ENCODE results near the gene ANKRD52.
"Not testable (repeated sequence)": the region's sequence is repeated elsewhere in the genome, so short reads cannot be mapped to it uniquely, and the experiment has no call there.

ANKRD52 gene

GRCh38 chr12:56297400-56297799 lies 39.2 kb upstream of the ANKRD52 start:
- Histone ChIP-seq H3K27me3 (replicated peaks; ENCODE audit: control insufficient read depth, insufficient read depth, low read length, poor library complexity, severe bottlenecking) (no peaks in the 10 kb centered on the region), H3K4me1 (ENCODE audit: control insufficient read depth, insufficient read depth, low read length, poor library complexity, severe bottlenecking) (peaks cover 30% of the 10 kb centered on the region), H3K27ac (ENCODE audit: insufficient read depth, low read length, poor library complexity, severe bottlenecking) (no peak overlapping the region), H3K4me3 (ENCODE audit: insufficient read depth, low read depth, low read length, poor library complexity, severe bottlenecking) (no peak overlapping the region), H3K9me3 (ENCODE audit: control insufficient read depth, low read length) (no peaks in the 10 kb centered on the region), H3K36me3 (ENCODE audit: control insufficient read depth, insufficient read depth, low read length) (peaks cover 4% of the 10 kb centered on the region)
- DNase-seq: no peak

- H3K36me3 ChIP-seq (ENCODE audit: control insufficient read depth, insufficient read depth, low read length): peaks cover 7% of the 10 kb centered on the region
- H3K9me3 ChIP-seq (ENCODE audit: control insufficient read depth, low read length): no peaks in the 10 kb centered on the region
- DNase-seq: no peak
- H3K27ac ChIP-seq (ENCODE audit: insufficient read depth, low read length, poor library complexity, severe bottlenecking): no peak overlapping the region
- no peaks in the 10 kb centered on the region for H3K27me3 ChIP-seq (replicated peaks; ENCODE audit: control insufficient read depth, insufficient read depth, low read length, poor library complexity, severe bottlenecking)
- H3K4me3 ChIP-seq (ENCODE audit: insufficient read depth, low read depth, low read length, poor library complexity, severe bottlenecking): no peak overlapping the region
- H3K4me1 ChIP-seq (ENCODE audit: control insufficient read depth, insufficient read depth, low read length, poor library complexity, severe bottlenecking): peaks cover 32% of the 10 kb centered on the region
Observed at GRCh38 chr12:56296295-56296694, 38.1 kb upstream of the ANKRD52 start.

GRCh38 chr12:56293795-56294194 lies 35.6 kb upstream of the ANKRD52 start:
- H3K27ac ChIP-seq (ENCODE audit: insufficient read depth, low read length, poor library complexity, severe bottlenecking): no peak overlapping the region

GRCh38 chr12:56288705-56289387 lies 30.7 kb upstream of the ANKRD52 start:
- Histone ChIP-seq H3K4me1 (ENCODE audit: control insufficient read depth, insufficient read depth, low read length, poor library complexity, severe bottlenecking) (peaks cover 11% of the 10 kb centered on the region), H3K9me3 (ENCODE audit: control insufficient read depth, low read length) (no peaks in the 10 kb centered on the region), H3K36me3 (ENCODE audit: control insufficient read depth, insufficient read depth, low read length) (peaks cover 34% of the 10 kb centered on the region), H3K27me3 (replicated peaks; ENCODE audit: control insufficient read depth, insufficient read depth, low read length, poor library complexity, severe bottlenecking) (no peaks in the 10 kb centered on the region), H3K27ac (ENCODE audit: insufficient read depth, low read length, poor library complexity, severe bottlenecking) (no peak overlapping the region), H3K4me3 (ENCODE audit: insufficient read depth, low read depth, low read length, poor library complexity, severe bottlenecking) (no peak overlapping the region)
- DNase-seq: no peak

More at GRCh38 chr12:56293795-56294194, 35.6 kb upstream of the ANKRD52 start:
- peaks cover 18% of the 10 kb centered on the region for H3K4me1 ChIP-seq (ENCODE audit: control insufficient read depth, insufficient read depth, low read length, poor library complexity, severe bottlenecking)
- H3K9me3 ChIP-seq (ENCODE audit: control insufficient read depth, low read length): no peaks in the 10 kb centered on the region
- H3K4me3 ChIP-seq (ENCODE audit: insufficient read depth, low read depth, low read length, poor library complexity, severe bottlenecking): no peak overlapping the region
- no peaks in the 10 kb centered on the region for H3K27me3 ChIP-seq (replicated peaks; ENCODE audit: control insufficient read depth, insufficient read depth, low read length, poor library complexity, severe bottlenecking)
- peaks cover 18% of the 10 kb centered on the region for H3K36me3 ChIP-seq (ENCODE audit: control insufficient read depth, insufficient read depth, low read length)
- DNase-seq: no peak

GRCh38 chr12:56286044-56286830 lies 28.1 kb upstream of the ANKRD52 start:
- Histone ChIP-seq H3K27ac (ENCODE audit: insufficient read depth, low read length, poor library complexity, severe bottlenecking) (no peak overlapping the region), H3K27me3 (replicated peaks; ENCODE audit: control insufficient read depth, insufficient read depth, low read length, poor library complexity, severe bottlenecking) (no peaks in the 10 kb centered on the region), H3K36me3 (ENCODE audit: control insufficient read depth, insufficient read depth, low read length) (peaks cover 50% of the 10 kb centered on the region), H3K9me3 (ENCODE audit: control insufficient read depth, low read length) (no peaks in the 10 kb centered on the region), H3K4me3 (ENCODE audit: insufficient read depth, low read depth, low read length, poor library complexity, severe bottlenecking) (no peak overlapping the region), H3K4me1 (ENCODE audit: control insufficient read depth, insufficient read depth, low read length, poor library complexity, severe bottlenecking) (peaks cover 4% of the 10 kb centered on the region)
- DNase-seq: no peak

GRCh38 chr12:56284263-56284662 lies 26.1 kb upstream of the ANKRD52 start:
- not testable (repeated sequence) for H3K4me3 ChIP-seq (ENCODE audit: insufficient read depth, low read depth, low read length, poor library complexity, severe bottlenecking); DNase-seq
- peaks cover 47% of the 10 kb centered on the region for H3K36me3 ChIP-seq (ENCODE audit: control insufficient read depth, insufficient read depth, low read length)

GRCh38 chr12:56282579-56282978 lies 24.4 kb upstream of the ANKRD52 start:
- no peak for DNase-seq
- H3K27me3 ChIP-seq (replicated peaks; ENCODE audit: control insufficient read depth, insufficient read depth, low read length, poor library complexity, severe bottlenecking): no peaks in the 10 kb centered on the region
- no peak overlapping the region for H3K4me3 ChIP-seq (ENCODE audit: insufficient read depth, low read depth, low read length, poor library complexity, severe bottlenecking)
- no peaks in the 10 kb centered on the region for H3K4me1 ChIP-seq (ENCODE audit: control insufficient read depth, insufficient read depth, low read length, poor library complexity, severe bottlenecking)
- H3K27ac ChIP-seq (ENCODE audit: insufficient read depth, low read length, poor library complexity, severe bottlenecking): no peak overlapping the region
- peaks cover 63% of the 10 kb centered on the region for H3K36me3 ChIP-seq (ENCODE audit: control insufficient read depth, insufficient read depth, low read length)
- H3K9me3 ChIP-seq (ENCODE audit: control insufficient read depth, low read length): no peaks in the 10 kb centered on the region

More at GRCh38 chr12:56284263-56284662, 26.1 kb upstream of the ANKRD52 start:
- not testable (repeated sequence) for H3K9me3 ChIP-seq (ENCODE audit: control insufficient read depth, low read length); H3K4me1 ChIP-seq (ENCODE audit: control insufficient read depth, insufficient read depth, low read length, poor library complexity, severe bottlenecking); H3K27me3 ChIP-seq (replicated peaks; ENCODE audit: control insufficient read depth, insufficient read depth, low read length, poor library complexity, severe bottlenecking); H3K27ac ChIP-seq (ENCODE audit: insufficient read depth, low read length, poor library complexity, severe bottlenecking)

- Histone ChIP-seq H3K4me1 (ENCODE audit: control insufficient read depth, insufficient read depth, low read length, poor library complexity, severe bottlenecking) (no peaks in the 10 kb centered on the region), H3K9me3 (ENCODE audit: control insufficient read depth, low read length) (no peaks in the 10 kb centered on the region), H3K27me3 (replicated peaks; ENCODE audit: control insufficient read depth, insufficient read depth, low read length, poor library complexity, severe bottlenecking) (no peaks in the 10 kb centered on the region), H3K27ac (ENCODE audit: insufficient read depth, low read length, poor library complexity, severe bottlenecking) (no peak overlapping the region), H3K36me3 (ENCODE audit: control insufficient read depth, insufficient read depth, low read length) (peaks cover 65% of the 10 kb centered on the region), H3K4me3 (ENCODE audit: insufficient read depth, low read depth, low read length, poor library complexity, severe bottlenecking) (no peak overlapping the region)
- no peak for DNase-seq
Observed at GRCh38 chr12:56282030-56282429, 23.8 kb upstream of the ANKRD52 start.

GRCh38 chr12:56280849-56281248 lies 22.7 kb upstream of the ANKRD52 start:
- H3K36me3 ChIP-seq (ENCODE audit: control insufficient read depth, insufficient read depth, low read length): peaks cover 64% of the 10 kb centered on the region
- no peaks in the 10 kb centered on the region for H3K27me3 ChIP-seq (replicated peaks; ENCODE audit: control insufficient read depth, insufficient read depth, low read length, poor library complexity, severe bottlenecking)
- no peaks in the 10 kb centered on the region for H3K4me1 ChIP-seq (ENCODE audit: control insufficient read depth, insufficient read depth, low read length, poor library complexity, severe bottlenecking)
- no peaks in the 10 kb centered on the region for H3K9me3 ChIP-seq (ENCODE audit: control insufficient read depth, low read length)
- H3K4me3 ChIP-seq (ENCODE audit: insufficient read depth, low read depth, low read length, poor library complexity, severe bottlenecking): no peak overlapping the region
- no peak for DNase-seq
- H3K27ac ChIP-seq (ENCODE audit: insufficient read depth, low read length, poor library complexity, severe bottlenecking): no peak overlapping the region

GRCh38 chr12:56278905-56279304 lies 20.7 kb upstream of the ANKRD52 start:
- Histone ChIP-seq H3K36me3 (ENCODE audit: control insufficient read depth, insufficient read depth, low read length) (peaks cover 72% of the 10 kb centered on the region), H3K27me3 (replicated peaks; ENCODE audit: control insufficient read depth, insufficient read depth, low read length, poor library complexity, severe bottlenecking) (no peaks in the 10 kb centered on the region), H3K9me3 (ENCODE audit: control insufficient read depth, low read length) (no peaks in the 10 kb centered on the region), H3K4me1 (ENCODE audit: control insufficient read depth, insufficient read depth, low read length, poor library complexity, severe bottlenecking) (no peaks in the 10 kb centered on the region), H3K4me3 (ENCODE audit: insufficient read depth, low read depth, low read length, poor library complexity, severe bottlenecking) (no peak overlapping the region), H3K27ac (ENCODE audit: insufficient read depth, low read length, poor library complexity, severe bottlenecking) (no peak overlapping the region)
- DNase-seq: no peak
